HG03565 (cell line): ENCODE results near the gene DNASE1.
"Not testable (repeated sequence)": the region's sequence is repeated elsewhere in the genome, so short reads cannot be mapped to it uniquely, and the experiment has no call there.

Experiments used
- ATAC-seq: cut with Tn5 transposase; IDR thresholded peaks from one replicate; pipeline ENCODE4 v1.9.1; 2021; ENCODE audit warnings: mild to moderate bottlenecking, moderate library complexity; ENCODE audit not compliant: unreplicated experiment

The DNASE1 gene

GRCh38 chr16:3640632-3641501, 13.6 kb upstream of the DNASE1 start:
- no peak for ATAC-seq

GRCh38 chr16:3641801-3642396, 12.6 kb upstream of the DNASE1 start:
- no peak for ATAC-seq

- no peak for ATAC-seq
Measured at GRCh38 chr16:3642397-3643094, 11.9 kb upstream of the DNASE1 start.

- no peak for ATAC-seq
Measured at GRCh38 chr16:3643095-3643730, 11.3 kb upstream of the DNASE1 start.

GRCh38 chr16:3645108-3645503, 9.4 kb upstream of the DNASE1 start:
- no peak for ATAC-seq

GRCh38 chr16:3645504-3646347, 8.8 kb upstream of the DNASE1 start:
- ATAC-seq, result no peak

GRCh38 chr16:3646348-3646920, 8.1 kb upstream of the DNASE1 start:
- ATAC-seq, result no peak

- ATAC-seq, result no peak
Measured at GRCh38 chr16:3650631-3651265, 3.7 kb upstream of the DNASE1 start.

GRCh38 chr16:3651461-3652372, 2.8 kb upstream of the DNASE1 start:
- no peak for ATAC-seq

- no peak for ATAC-seq
Measured at GRCh38 chr16:3652373-3653195, 1.9 kb upstream of the DNASE1 start.

GRCh38 chr16:3655030-3655395, 522 bp downstream of the DNASE1 start:
- no peak for ATAC-seq

- ATAC-seq, result no peak
Measured at GRCh38 chr16:3655396-3656159, 1.1 kb downstream of the DNASE1 start.

- not testable (repeated sequence) for ATAC-seq
Measured at GRCh38 chr16:3656160-3656490, 1.6 kb downstream of the DNASE1 start.

GRCh38 chr16:3656491-3657468, 2.3 kb downstream of the DNASE1 start:
- no peak for ATAC-seq

GRCh38 chr16:3659251-3659650, 4.8 kb downstream of the DNASE1 start:
- no peak for ATAC-seq

- no peak for ATAC-seq
Measured at GRCh38 chr16:3661311-3661710, 6.8 kb downstream of the DNASE1 start.
